Activated naive CD8-positive, alpha-beta T cell treated with anti-CD3 and anti-CD28 coated beads, Interleukin-2, amount 10 ng/mL, durations not matched to agents 7 days and 5 days (primary cell): ENCODE measurements around the gene DPH2. TPM values are rescaled to one million over a fixed set of nuclear protein-coding genes. Genes with fewer than 3 reads are reported as not detected.

Experiments
- ATAC-seq: fragments of 150-1000 bp; cut with Tn5 transposase; one replicate; pipeline ENCODE4 v1.10.0; 2021; ENCODE audit warnings: low read depth, moderate library complexity
- POLR2A ChIA-PET: fragments of 350-600 bp; sonication (Branson Sonifier 250); formaldehyde crosslinking; loops from one replicate; lab custom pipeline; 2021; ENCODE audit warnings: antibody characterized with exemption; lab: Charles Lee
- DNase-seq: peaks from one replicate; pipeline ENCODE4 v3.0.0; 2021
- H3K27ac Mint-ChIP-seq: one replicate; pipeline ENCODE4 v1.8.0; 2022; ENCODE audit warnings: mild to moderate bottlenecking, mixed read lengths
- H3K27me3 Mint-ChIP-seq: one replicate; pipeline ENCODE4 v1.8.0; 2022; ENCODE audit warnings: mild to moderate bottlenecking, moderate library complexity, mixed read lengths
- H3K36me3 Mint-ChIP-seq: one replicate; pipeline ENCODE4 v1.8.0; 2021; ENCODE audit warnings: mild to moderate bottlenecking, mixed read lengths
- H3K4me1 Mint-ChIP-seq: one replicate; pipeline ENCODE4 v1.8.0; 2021; ENCODE audit warnings: mixed read lengths
- H3K4me3 Mint-ChIP-seq: one replicate; pipeline ENCODE4 v1.8.0; 2022; ENCODE audit warnings: mild to moderate bottlenecking, moderate library complexity, mixed read lengths
- H3K9me3 Mint-ChIP-seq: one replicate; pipeline ENCODE4 v1.8.0; 2021; ENCODE audit warnings: mixed read lengths
- total RNA-seq, 2 experiments: library from RNA; stranded (reverse); gene quantifications; one replicate each; pipeline ENCODE4 v1.2.3, GENCODE V29; 2021

The DPH2 gene
- total RNA-seq, 2 experiments from 2014 or later = 26.7 to 28.2 TPM

GRCh38 chr1:44014365-44015104, 44.7 kb downstream of the DPH2 start:
- Mint-ChIP-seq H3K27ac (no peak overlapping the region), H3K36me3 (no peaks in the 10 kb centered on the region), H3K4me3 (no peak overlapping the region), H3K27me3 (peaks cover 3% of the 10 kb centered on the region), H3K4me1 (peaks cover 10% of the 10 kb centered on the region), H3K9me3 (no peaks in the 10 kb centered on the region)
- DNase-seq = no peak
- POLR2A ChIA-PET = no interaction called here
- ATAC-seq = no peak

GRCh38 chr1:44015206-44015605, 45.4 kb downstream of the DPH2 start:
- Mint-ChIP-seq H3K27ac (no peak overlapping the region), H3K4me3 (no peak overlapping the region), H3K9me3 (no peaks in the 10 kb centered on the region), H3K4me1 (peaks cover 10% of the 10 kb centered on the region), H3K36me3 (no peaks in the 10 kb centered on the region), H3K27me3 (peaks cover 3% of the 10 kb centered on the region)
- no peak for ATAC-seq
- no peak for DNase-seq
- POLR2A ChIA-PET = no interaction called here

GRCh38 chr1:44016041-44016889, 46.5 kb downstream of the DPH2 start:
- Mint-ChIP-seq H3K4me3 (no peak overlapping the region), H3K27ac (no peak overlapping the region), H3K27me3 (peaks cover 3% of the 10 kb centered on the region), H3K4me1 (peaks cover 10% of the 10 kb centered on the region), H3K36me3 (no peaks in the 10 kb centered on the region), H3K9me3 (no peaks in the 10 kb centered on the region)
- POLR2A ChIA-PET = no interaction called here
- DNase-seq (no peak), ATAC-seq (no peak)

GRCh38 chr1:44016890-44017400, 47.1 kb downstream of the DPH2 start:
- peaks cover 3% of the 10 kb centered on the region for H3K27me3 Mint-ChIP-seq
- POLR2A ChIA-PET = no interaction called here
- no peak for ATAC-seq

GRCh38 chr1:44019466-44019948, 49.7 kb downstream of the DPH2 start:
- POLR2A ChIA-PET = no interaction called here
- H3K4me3 Mint-ChIP-seq = no peak overlapping the region
- no peak for DNase-seq
- ATAC-seq = no peak
- H3K4me1 Mint-ChIP-seq = no peaks in the 10 kb centered on the region
- no peaks in the 10 kb centered on the region for H3K36me3 Mint-ChIP-seq
- H3K27me3 Mint-ChIP-seq = peaks cover under 1% of the 10 kb centered on the region
- H3K9me3 Mint-ChIP-seq = no peaks in the 10 kb centered on the region
- no peak overlapping the region for H3K27ac Mint-ChIP-seq

More at GRCh38 chr1:44016890-44017400, 47.1 kb downstream of the DPH2 start:
- H3K4me3 Mint-ChIP-seq = no peak overlapping the region
- H3K4me1 Mint-ChIP-seq = peaks cover 10% of the 10 kb centered on the region
- no peak for DNase-seq
- H3K9me3 Mint-ChIP-seq = no peaks in the 10 kb centered on the region
- H3K36me3 Mint-ChIP-seq = no peaks in the 10 kb centered on the region
- H3K27ac Mint-ChIP-seq = no peak overlapping the region

- no peaks in the 10 kb centered on the region for H3K9me3 Mint-ChIP-seq
- H3K27me3 Mint-ChIP-seq = no peaks in the 10 kb centered on the region
- ATAC-seq (no peak), DNase-seq (no peak)
- no peaks in the 10 kb centered on the region for H3K36me3 Mint-ChIP-seq
- H3K4me3 Mint-ChIP-seq = no peak overlapping the region
- no peak overlapping the region for H3K27ac Mint-ChIP-seq
- POLR2A ChIA-PET = interaction anchor here (1.4 kb wide), 1 partner anchor 10 kb away, joined by 5 read pairs; the partner anchor contains the start of gene SLC6A9
- no peaks in the 10 kb centered on the region for H3K4me1 Mint-ChIP-seq
Observed at GRCh38 chr1:44020464-44020863, 50.7 kb downstream of the DPH2 start.

- POLR2A ChIA-PET = interaction anchor here (1.4 kb wide), 1 partner anchor 10 kb away, joined by 5 read pairs; the partner anchor contains the start of gene SLC6A9
- Mint-ChIP-seq H3K27ac (no peak overlapping the region), H3K4me1 (no peaks in the 10 kb centered on the region), H3K36me3 (no peaks in the 10 kb centered on the region), H3K9me3 (no peaks in the 10 kb centered on the region), H3K27me3 (no peaks in the 10 kb centered on the region), H3K4me3 (no peak overlapping the region)
- no peak for DNase-seq
- ATAC-seq = no peak
Observed at GRCh38 chr1:44021156-44021555, 51.3 kb downstream of the DPH2 start.

GRCh38 chr1:44021581-44022321, 51.9 kb downstream of the DPH2 start:
- POLR2A ChIA-PET = interaction anchor here (1.4 kb wide), 1 partner anchor 9 kb away, joined by 5 read pairs; the partner anchor contains the start of gene SLC6A9
- no peaks in the 10 kb centered on the region for H3K27me3 Mint-ChIP-seq
- H3K36me3 Mint-ChIP-seq = no peaks in the 10 kb centered on the region
- H3K4me1 Mint-ChIP-seq = no peaks in the 10 kb centered on the region
- H3K9me3 Mint-ChIP-seq = no peaks in the 10 kb centered on the region
- no peak overlapping the region for H3K27ac Mint-ChIP-seq
- H3K4me3 Mint-ChIP-seq = no peak overlapping the region
- no peak for DNase-seq
- ATAC-seq = no peak

Other genes with a start within 250 kb of the DPH2 start
- under 1 TPM; 0.39 to 0.71 TPM for gene ARTN, start 36.2 kb upstream of the DPH2 start, total RNA-seq
- gene IPO13, start 23.1 kb upstream of the DPH2 start, total RNA-seq = 10 to 100 TPM; 24.1 to 24.4 TPM
- 10 to 100 TPM; 90.4 to 94.2 TPM for gene ATP6V0B, start 5.0 kb downstream of the DPH2 start, total RNA-seq
- 10 to 100 TPM; 12.5 to 13.3 TPM for gene B4GALT2, start 9.2 kb downstream of the DPH2 start, total RNA-seq
- 1 to 10 TPM; 1.3 to 3.2 TPM for gene CCDC24, start 21.6 kb downstream of the DPH2 start, total RNA-seq
- gene SLC6A9, start 61.5 kb downstream of the DPH2 start, total RNA-seq = 1 to 10 TPM; 1.9 to 3.0 TPM
- not detected for gene KLF17, start 148.8 kb downstream of the DPH2 start, total RNA-seq
- not detected for gene KLF18, start 171.6 kb downstream of the DPH2 start, total RNA-seq
- gene DMAP1, start 243.5 kb downstream of the DPH2 start, total RNA-seq = 10 to 100 TPM; 53.3 to 58.6 TPM